Left kidney (tissue), 8 donors: ENCODE measurements around the gene TMEM92. TPM values are rescaled to one million over a fixed set of nuclear protein-coding genes. Genes with fewer than 3 reads are reported as not detected.

Source experiments
- DNase-seq: peaks from one replicate; pipeline ENCODE4 v3.0.0-alpha.2; 2013
- long read RNA-seq, 8 donors: transcript quantifications; one replicate each; lab custom pipeline, GENCODE V29; 2026
- polyA plus RNA-seq: library from polyadenylated mRNA; unstranded; fragments of 120-200 nt; gene quantifications from one replicate; pipeline ENCODE4 v1.2.1, GENCODE V29; 2013; ENCODE audit not compliant: insufficient read length

Gene TMEM92
- polyA plus RNA-seq, result 2.2 TPM
- long read RNA-seq, donor 1, partial matches to known transcripts, result 0 of 1 reads
- long read RNA-seq, donor 1, other reads (novel, unspliced or antisense), result 0 of 1 reads
- long read RNA-seq, donor 2, partial matches to known transcripts, result 0 of 2 reads
- long read RNA-seq, donor 2, other reads (novel, unspliced or antisense), result 0 of 2 reads
- long read RNA-seq, donor 3, result 0 reads
- long read RNA-seq, donor 4, result 0 reads
- long read RNA-seq, donor 5, partial matches to known transcripts, result 0 of 2 reads
- long read RNA-seq, donor 5, other reads (novel, unspliced or antisense), result 0 of 2 reads
- long read RNA-seq, donor 6, result 0 reads
- long read RNA-seq, donor 7, partial matches to known transcripts, result 0 of 1 reads
- long read RNA-seq, donor 7, other reads (novel, unspliced or antisense), result 0 of 1 reads
- long read RNA-seq, donor 8, result 0 reads

DNA sequence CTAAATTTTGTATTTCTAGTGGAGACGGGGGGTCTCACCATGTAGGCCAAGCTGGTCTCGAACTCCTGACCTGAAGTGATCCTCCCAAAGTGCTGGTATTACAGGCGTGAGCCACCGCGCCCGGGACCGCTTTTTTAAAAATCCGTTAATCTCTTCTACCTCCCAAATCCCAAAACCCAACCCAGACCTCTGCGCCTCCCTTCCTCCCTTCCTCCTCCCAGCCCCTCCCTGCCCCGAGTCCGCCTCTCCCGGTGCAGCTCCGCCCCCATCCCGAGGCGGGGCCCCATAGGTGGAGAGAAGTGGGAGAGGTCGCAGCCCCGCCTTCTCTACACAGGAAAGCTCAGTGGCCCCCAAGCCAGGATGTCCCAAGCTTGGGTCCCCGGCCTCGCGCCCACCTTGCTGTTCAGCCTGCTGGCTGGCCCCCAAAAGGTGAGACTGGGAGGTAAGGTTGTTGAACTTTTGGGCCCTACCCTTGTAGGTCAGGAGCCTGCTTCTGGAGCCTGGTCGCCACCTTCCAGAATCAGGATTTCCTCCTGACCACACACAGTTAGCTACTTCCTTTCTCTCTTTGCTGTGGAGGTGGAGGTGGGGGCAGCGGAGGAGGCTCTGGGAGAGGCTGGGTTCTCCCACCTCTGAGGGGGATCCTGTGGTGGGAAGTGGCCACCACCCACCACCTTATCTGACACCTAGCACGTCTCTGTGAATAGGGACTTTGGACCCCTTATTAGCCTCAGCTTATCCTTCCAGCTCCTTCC lies at the start of gene TMEM92:
TMEM92 (plus strand) TSS at position 325 of the 755 bp plus-strand sequence; CDS start at position 361, 36 bp downstream.
- DNase-seq, result no peak

DNA sequence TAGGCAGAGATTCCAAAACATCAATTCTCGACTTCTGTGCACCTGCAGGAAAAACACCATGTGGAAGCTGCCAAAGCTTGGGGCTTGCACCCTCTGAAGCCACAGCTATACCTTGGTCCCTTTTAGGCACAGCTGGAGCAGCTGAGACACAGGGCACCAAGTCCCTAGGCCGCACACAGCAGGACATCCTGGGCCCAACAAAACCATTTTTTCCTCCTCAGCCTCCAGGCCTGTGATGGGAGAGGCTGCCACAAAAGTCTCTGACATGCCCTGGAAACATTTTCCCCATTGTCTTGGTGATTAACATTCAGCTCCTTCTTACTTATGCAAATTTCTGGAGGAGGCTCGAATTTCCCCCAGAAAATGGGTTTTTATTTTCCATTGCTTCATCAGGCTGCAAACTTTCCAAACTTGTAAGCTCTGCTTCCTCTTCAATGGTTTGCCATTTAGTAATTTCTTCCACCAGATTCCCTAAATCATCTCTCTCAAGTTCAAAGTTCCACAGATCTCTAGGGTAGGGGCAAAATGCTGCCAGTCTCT lies 48.5 kb upstream of the TMEM92 start:
- no peak for DNase-seq

DNA sequence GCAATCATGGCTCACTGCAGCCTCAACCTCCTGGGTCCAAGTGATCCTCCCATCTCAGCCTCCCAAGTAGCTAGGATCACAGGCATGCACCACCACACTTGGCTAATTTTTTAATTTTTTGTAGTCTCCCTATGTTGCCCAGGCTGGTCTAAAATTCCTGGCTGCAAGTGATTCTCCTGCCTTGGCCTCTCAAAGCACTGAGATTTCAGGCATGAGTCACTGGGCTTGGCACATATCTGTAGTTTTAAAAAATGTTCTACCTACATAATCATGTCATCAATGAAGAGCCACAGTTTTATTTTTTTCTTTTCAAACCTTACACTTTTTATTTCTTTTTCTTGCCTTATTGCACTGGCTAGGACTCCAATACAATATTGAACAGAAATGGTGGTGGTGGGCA lies 39.7 kb upstream of the TMEM92 start:
- DNase-seq, result no peak

DNA sequence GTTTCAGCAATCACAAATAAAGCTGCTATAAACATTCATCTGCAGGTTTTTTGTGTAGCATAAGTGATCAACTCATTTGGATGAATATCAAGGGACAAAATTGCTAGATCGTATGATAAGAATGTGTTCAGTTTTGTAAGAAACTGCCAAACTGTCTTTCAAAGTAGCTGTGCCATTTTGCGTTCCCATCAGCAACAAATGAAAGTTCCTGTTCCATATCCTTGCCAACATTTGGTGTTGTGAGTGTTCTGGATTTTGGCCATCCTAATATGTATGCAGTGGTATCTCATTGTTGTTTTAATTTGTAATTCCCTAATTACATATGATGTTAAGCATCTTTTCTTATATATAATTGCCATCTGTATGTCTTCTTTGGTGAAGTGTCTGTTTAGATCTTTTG lies 36.4 kb upstream of the TMEM92 start:
- DNase-seq, result no peak

DNA sequence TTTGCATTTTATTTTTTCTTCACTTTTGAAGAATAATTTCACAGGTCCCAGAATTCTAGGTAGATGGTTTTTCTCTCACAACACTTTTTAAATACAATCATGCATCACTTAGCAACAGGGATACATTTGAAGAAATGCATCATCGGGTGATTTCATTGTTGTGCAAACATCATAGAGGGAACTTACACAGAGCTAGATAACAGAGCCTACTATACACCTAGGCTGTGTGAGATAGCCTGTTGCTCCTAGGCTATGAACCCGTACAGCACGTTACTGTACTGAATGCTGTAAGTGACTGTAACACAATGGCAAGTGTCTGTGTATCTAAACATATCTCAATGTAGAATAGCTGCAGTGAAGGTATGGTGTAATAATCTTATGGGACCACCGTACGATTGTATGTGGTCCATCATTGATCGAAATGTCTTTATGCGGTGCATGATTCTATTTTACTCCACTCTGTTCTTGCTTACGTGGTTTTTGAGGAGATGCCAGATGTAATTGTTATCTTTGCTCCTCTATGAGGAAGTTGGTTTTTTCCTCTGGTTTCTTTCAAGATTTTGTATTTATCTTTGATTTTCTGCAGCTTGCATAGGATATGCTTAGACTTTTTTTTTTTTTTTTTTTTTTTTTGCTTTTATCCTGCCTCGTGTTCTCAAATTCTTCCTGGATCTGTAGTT lies 35.5 kb upstream of the TMEM92 start:
- DNase-seq, result no peak

DNA sequence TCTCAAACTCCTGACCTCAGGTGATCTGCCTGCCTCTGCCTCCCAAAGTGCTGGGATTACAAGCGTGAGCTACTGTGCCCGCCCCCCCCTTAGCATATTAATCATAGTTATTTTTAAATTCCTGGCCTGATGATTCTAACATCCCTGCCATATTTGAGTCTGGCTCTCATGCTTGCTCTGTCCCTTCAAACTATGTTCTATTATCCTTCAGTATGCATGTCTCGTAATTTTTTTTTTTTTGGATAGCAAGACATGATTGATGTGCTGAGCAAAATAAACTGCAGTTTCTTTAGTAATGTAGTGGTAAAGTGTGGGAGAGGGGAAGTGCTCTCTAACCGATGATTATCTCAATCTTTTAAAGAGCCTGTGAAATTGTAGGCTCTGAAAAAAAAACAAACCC lies 34.3 kb upstream of the TMEM92 start:
- DNase-seq, result no peak

DNA sequence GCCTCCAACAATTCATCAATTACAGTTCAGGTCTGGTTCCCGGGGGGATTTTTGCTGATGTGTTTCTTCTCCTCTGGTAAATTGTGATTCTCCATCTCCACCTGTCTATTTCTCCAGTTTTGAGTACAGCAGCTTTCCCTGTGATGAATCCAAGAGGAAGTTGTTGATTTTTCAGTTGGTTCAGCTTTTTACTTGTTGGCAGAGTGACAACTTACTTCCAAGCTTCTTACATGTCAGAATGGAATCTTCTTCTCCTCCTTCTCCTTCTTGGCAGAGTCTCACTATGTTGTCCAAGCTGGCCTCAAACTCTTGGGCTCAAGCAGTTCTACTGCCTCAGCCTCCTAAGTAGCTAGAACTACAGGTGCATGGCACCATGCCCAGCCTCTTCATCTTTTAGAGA lies 33.4 kb upstream of the TMEM92 start:
- no peak for DNase-seq

DNA sequence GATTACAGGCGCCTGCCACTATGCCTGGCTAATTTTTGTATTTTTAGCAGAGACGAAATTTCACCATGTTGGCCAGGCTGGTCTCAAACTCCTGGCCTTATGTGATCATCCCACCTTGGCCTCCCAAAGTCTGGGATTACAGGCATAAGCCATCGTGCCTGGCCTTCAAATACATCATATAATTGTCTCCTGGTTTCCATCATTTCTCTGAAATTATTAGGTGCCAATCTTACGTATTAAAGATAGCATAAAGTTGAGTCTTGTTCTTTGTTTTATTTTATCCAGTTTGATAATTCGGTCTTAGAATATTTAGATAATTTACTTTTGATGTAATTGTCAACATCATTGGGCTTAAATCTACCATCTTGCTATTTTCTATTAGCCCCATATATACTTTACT lies 32.8 kb upstream of the TMEM92 start:
- no peak for DNase-seq

DNA sequence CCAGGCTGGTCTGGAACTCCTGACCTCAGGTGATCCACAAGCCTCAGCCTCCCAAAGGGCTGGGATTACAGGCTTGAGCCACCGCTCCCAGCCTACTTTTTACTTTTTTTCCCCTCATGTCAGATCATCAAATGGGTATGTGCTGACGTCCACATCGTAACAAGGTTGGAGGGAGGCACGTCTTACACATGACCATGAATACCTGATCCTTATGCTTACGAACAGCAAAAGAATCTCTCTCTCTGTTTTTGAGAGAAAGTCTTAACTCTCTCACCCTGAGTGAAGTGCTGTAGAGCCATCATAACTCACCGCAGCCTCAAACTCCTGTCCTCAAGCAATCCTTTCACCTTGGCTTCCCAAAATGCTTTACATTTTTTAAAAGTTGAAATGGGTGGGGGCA lies 29.5 kb upstream of the TMEM92 start:
- DNase-seq, result no peak

DNA sequence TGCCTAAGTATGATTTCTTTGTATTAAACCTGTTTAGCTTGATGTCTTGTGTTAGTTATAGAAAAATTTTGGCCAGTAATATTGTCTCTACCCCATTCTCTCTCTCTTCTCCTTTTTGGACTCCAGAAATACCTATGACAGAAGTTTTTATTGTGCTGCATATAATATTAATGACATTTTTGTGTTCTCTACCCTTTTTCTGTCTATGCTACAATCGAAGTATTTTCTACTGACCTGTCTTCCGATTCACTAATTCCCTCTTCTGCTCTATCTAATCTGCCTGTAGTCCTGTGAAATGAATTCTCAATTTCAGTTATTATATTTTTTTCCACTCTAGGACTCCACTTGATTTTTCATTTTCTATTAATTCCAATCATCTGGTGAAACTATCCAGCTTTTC lies 26.0 kb upstream of the TMEM92 start:
- DNase-seq, result no peak

DNA sequence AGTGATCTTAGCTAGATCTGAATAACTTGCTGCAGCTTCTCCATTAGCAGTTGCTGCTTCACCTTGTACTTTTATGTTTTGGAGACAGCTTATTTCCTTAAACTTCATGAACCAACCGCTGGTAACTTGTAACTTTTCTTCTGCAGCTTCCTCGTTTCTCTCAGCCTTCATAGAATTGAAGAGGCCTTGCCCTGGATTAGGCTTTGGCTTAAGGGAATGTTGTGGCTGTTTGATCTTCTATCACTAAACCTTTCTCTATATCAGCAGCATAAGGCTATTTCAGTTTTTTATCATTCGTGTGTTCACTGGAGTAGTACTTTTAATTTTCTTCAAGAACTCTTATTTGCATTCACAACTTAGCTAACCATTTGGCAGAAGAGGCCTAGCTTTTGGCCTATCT lies 21.5 kb upstream of the TMEM92 start:
- no peak for DNase-seq

DNA sequence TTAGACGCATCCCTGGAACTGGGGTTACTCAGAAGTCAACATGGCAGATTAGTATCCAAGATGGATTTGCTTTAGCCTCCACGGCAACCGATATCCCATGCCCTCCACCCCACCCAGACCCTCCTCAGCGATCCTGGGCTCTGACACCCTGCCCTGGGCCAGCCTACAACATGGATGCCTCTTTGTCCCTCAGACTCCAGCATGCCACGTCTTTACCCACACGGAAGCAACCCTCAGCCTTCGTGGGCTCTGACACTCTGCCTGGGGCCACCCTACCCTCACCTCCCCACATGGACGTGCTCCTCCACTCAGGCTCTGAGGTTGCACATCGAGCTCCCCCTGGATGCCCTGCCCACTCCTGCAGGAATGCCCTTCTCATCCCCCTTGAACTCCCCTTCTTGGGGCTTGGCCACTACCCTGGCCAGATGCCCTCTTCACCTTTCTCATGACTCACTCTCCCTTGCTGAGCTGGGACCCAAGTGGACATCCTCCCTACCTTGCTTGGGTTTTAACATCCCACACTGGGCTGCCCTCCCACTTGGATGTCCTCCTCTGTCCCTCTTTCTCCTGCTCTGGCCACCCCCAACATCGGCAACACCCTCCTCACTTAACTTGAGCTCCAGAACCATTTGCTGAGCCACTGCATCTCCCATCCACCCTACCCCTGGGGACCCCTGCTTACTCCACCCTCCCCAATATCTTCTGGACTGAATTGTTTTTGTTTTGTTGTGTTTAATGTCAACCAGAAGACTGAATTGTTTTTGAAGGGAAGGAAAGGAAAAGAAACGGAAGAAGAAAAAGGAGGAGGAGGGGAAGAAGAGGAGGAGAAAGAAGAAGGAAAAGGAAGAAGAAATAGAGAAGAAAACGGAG lies 18.3 kb upstream of the TMEM92 start:
- DNase-seq, result no peak

DNA sequence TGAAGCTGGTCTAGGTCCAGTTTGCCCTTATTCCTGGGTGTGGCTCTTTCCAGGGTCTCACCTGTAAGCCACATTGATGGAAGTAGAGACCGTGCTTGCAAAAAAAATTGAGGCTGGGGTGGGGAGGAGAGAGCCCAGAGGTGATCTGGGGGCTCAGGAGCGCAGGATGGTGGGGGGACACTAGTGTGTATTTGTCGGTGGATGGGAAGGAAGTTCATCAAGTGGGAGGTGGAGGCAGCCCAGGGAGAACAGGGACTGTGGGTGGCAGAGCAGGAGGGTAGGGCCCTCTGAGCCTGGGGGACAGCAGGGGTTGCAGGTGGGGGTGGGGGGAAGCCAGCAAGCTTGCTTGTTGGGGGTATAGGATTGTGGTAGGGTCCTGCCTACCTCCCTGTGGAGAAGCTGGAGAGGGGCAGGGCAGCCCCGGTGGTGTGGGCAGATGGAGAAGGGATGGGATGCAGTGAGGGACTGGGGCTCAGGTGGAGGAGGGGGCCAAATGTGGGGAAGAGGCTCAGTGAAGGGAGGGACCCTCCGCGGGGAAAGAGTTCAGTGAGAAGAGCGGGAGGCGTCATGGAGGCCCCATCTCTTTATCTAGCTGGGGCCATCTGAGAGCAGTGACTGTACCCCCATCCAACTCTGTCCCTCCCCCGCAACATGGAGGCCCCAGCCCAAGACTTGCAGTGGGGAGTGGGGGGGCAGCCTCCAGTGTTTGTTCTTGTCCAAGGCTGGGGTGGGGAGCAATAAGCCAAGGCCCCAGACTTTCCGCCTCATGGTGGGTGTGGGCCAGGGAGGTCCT lies 17.2 kb upstream of the TMEM92 start:
- no peak for DNase-seq

DNA sequence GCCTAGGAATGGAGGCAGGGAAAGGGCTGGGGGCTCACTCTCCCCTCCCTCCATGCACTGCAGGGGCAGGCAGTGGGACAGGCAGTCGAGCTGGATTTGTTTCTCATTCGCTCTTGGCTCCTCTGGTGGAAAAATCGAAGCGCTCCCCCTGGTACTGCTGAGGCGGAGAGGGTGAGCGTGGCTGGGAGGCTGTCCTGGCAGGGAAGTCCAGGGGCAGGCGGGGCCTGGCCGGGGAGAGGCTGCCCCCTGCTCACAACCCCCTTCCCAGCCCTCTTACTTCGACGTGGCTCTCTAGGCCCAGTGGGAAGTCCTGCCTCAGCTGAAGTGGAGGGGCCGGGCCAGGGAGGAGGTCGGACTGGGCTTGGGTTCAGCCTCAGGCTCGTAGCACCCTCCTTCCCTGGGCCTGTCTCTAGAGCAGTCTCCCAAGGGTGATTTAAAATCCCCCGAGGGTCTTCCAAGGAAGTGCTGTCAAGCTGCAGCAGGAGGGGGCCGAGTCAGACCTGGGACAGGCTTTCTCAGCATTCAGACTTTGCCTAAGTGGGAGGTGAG lies 16.5 kb upstream of the TMEM92 start:
- no peak for DNase-seq

DNA sequence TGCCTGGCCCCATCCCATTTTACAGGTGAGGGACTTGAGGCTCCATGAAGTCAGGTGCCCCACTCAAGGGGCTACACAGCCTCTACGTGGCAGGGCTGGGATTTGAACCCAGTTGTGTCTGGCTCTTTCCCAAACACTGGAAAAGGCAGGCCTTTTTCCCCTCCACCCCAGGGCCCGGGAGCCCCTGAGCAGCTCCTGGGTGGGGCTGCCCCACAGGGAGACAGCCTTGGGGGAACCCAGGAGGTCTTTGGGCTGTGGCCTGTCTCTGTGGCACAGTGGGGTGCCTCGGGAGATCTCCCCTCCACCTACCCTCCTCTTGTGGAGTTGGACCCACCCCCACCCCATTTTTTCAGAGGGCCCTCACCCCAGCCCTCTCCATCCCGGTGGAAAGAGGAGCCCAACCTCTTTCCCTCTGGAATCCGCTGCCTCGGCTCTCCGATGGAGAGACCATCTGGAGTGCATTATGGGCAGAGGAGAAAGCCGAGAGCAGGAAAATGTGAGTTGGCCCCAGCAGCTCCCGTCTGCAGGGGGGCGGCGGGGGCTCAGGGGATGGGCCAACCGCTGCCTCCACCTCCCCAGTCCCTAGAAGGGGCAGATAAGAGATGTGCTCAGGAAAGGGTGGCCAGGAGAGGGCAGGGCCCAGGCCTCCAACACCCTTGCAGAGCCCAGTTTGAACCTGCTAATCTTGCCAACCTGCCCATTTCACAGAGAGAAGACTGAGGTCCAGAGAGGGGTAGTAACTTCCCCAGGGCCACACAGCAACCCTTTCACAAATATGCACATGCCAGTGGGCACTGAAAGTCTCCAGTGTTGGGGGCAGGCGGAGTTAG lies 15.4 kb upstream of the TMEM92 start:
- DNase-seq, result no peak

DNA sequence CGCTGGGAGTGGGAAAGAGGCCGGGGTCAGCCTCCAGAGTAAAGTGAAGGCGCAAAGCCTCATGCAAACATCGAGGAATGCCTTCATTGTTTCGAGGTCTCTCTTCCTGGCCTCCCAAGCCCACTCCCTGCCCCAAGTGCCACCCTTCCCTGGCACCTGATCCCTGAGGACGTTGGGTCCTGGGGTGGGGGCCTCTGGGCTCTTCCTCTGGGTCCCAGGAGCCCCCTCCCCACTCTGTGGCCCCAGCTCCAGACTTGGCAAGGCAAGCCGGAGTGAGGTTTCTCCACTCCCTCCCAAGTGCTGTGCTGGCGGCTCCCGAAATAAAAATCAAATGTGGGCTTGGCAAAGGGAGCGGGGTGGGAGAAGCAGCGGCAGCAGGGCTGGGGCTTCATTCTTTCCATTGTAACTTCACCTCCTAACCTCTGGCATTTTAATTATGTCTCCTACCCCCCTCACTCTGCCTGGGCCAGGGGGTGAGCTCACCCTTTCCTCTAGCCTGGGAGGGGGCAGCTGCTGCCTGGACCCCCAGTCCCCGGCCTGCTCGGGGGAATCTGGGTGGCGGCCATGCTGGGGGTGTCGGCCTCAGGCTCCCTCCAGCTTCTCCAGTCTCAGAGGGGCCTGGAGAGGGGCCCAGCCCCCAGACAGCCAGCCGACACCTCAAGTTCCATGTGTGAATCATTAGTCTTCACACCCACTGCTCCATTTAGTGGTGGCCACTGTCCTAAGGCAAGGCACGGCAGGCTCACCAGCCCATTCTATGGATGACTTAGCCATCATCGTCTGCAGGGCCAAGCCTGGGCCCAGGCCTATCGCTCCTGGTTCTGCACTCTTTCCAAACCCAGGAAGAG lies 14.6 kb upstream of the TMEM92 start:
- no peak for DNase-seq

DNA sequence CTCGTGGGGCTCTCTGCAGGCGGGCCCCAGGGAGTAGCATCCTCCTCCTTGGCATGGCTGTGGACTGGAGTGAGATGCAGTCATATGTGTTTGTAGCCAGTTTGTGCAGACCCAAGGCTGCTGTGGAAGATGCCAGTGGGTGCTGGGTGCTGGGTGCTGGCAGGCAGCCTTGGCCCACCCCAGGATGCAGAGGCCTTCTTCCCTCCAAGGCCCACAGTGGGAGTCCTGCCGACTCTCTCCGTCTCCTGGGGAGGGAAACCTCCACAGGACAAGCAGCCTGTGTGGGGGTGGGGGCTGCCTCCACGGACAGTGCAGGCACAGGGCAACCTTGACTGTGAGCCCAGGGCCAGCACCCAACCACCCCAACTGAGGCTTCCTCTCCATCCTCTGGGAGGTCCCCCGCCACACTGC lies 13.8 kb upstream of the TMEM92 start:
- no peak for DNase-seq
